ENCODE results near the gene INTS3.
"Not testable (repeated sequence)": the region's sequence is repeated elsewhere in the genome, so short reads cannot be mapped to it uniquely, and the experiment has no call there.

The INTS3 gene

DNA sequence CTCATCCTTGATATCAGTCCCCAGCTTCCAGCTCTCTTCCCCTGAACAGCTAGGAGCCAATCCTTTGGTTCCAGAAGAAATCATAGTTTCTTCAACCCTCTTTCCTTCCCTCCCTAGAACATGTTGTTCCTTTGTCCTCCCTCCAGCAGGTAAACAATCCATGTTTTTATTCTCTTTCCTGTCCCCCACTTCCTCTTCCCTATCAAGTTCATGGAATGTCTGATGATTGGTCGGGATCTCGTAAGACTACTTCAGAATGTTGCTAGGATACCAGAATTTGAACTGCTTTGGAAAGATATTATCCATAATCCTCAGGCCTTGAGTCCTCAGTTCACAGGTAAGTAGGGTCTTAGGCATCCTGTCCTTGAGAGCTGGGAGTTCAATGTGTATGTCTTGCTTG, 24.2 kb downstream of the INTS3 start:
- DNase-seq (ENCODE audit: low read depth in 1 of 2, low spot score in 1 of 2): no peak

DNA sequence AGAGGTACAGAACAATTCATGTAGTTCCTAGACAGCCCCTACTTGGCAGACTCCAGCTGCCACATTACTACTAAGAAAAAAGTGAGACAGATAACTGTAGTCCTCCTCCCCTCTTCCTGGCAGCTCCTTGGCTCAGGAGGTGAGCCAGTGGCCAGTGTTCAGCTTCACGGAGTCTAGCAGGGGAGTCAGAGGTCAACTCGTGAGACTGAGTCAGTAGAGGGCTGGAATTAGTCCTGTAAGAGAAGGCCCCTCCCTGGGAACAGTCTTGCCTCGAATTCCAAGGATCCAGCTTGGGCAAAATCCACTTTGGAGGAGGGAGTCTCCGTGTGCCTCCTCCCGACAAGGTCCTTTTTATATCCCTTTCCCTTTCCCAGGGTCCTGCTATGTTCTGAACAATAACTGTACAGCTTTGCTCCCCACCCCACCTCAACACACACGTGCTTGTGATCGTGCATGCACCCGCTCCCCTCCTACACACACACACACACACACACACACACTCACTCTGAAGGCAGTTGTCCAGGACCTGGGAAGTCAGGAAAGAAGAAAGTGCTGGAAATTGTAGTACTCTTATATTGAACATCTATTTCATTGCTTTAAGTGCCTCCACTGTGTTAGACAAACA, 24.8 kb downstream of the INTS3 start:
- DNase-seq (ENCODE audit: low read depth in 1 of 2, low spot score in 1 of 2): no peak

DNA sequence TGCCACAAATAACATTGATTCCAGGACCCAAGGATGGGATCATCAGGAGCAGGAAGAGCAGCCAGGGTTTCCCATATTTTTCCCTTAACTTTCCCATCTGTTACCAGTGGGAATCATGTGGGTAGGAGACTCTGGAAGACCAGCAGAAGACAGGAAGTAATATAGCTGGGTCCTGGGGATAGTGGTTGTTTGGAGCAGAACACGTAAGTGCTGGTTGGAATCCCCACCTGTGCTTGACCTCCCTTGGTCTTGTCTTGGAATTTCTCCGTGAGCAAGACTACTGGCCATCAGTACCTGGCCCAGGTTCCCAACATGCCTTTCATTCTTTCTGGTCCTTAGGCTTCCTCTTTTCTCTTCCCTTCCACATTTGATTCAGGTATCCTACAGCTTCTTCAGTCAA, 26.4 kb downstream of the INTS3 start:
- DNase-seq (ENCODE audit: low read depth in 1 of 2, low spot score in 1 of 2): no peak

DNA sequence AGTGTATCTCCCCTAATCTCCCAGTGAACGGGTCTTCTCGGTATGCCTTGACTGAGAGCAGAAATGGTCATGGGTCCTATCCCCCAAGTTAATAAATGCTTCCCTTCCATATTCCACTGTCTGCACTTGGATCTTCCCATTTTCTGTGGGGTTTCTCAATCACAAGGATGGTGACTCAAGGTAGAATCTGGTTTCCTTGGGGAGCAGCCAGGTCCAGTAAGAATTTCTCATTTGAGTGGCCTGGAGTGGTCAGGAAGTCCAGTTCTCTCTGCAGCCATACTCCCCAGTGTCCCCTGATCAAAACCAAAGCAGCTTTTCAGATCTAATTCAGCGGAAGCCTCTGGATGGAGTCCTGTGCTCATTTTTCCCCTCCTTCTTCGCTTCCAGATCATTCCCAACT, 32.6 kb downstream of the INTS3 start:
- DNase-seq (ENCODE audit: low read depth in 1 of 2, low spot score in 1 of 2): no peak

GRCh38 chr1:153763365-153764225, 35.7 kb downstream of the INTS3 start:
- DNase-seq (ENCODE audit: low read depth in 1 of 2, low spot score in 1 of 2): no peak

DNA sequence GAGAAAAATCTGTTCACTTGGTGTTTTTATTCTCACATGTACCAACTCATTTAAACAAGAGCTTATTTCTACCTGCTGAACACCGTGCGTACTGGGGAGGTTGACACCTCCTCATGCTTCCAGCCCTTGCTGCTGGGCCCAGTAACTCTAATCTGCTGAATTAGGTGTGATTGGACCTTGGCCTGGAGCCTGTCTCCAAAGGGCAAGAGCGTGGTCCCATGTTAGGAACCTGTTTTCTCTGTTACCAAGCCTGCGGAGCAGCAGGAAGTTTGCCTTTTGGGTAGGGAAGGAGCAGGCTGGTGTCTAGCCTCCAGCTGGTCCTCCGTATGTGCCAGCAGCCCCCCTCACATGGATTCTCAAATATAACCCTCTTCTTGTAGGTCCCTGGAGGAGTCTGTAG, 36.5 kb downstream of the INTS3 start:
- no peak for DNase-seq (ENCODE audit: low read depth in 1 of 2, low spot score in 1 of 2)

- DNase-seq (ENCODE audit: low read depth in 1 of 2, low spot score in 1 of 2): not testable (repeated sequence)
Measured at GRCh38 chr1:153766663-153767062, 38.8 kb downstream of the INTS3 start.

DNA sequence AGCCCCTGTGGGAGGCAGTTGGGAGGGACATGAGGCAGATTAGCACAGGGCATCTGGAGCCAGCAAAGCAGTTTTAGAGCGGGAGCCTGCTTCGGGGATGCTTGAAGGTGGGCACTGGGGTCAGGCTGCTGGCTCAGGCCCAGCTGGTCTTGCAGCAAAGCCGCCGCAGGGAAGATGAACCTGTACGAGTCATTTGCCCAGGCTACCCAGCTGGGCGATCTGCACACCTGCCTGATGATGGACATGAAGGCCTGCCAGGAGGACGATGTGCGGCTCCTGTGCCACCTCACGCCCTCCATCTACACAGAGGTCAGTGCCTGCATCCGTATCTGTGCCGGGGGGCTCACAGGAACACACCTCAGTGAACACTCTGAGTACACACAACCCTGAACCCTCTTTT, 39.7 kb downstream of the INTS3 start:
- no peak for DNase-seq (ENCODE audit: low read depth in 1 of 2, low spot score in 1 of 2)

GRCh38 chr1:153768316-153769181, 40.7 kb downstream of the INTS3 start:
- DNase-seq (ENCODE audit: low read depth in 1 of 2, low spot score in 1 of 2): no peak

- no peak for DNase-seq (ENCODE audit: low read depth in 1 of 2, low spot score in 1 of 2)
Measured at GRCh38 chr1:153769221-153769620, 41.4 kb downstream of the INTS3 start.

GRCh38 chr1:153770797-153771196, 42.9 kb downstream of the INTS3 start:
- DNase-seq (ENCODE audit: low read depth in 1 of 2, low spot score in 1 of 2): no peak

DNA sequence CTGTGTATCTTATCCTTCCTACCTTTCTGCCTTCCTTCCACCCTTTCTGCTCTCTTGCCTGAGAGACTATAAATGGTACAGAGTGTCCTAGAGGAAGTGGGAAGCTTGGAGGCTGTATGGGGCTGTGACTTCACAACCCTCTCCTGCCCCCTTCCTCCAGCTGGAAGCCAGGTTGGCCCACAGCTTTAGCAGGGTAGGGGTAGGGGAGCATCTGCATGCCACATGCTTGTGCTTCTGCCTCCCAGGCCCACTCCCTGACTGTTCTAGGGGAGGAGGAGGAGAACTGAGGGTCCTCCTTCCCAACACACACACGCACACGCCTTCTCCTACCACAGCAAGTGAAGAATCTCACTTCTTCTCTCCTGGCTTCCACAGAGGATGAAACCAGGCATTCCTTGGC, 43.4 kb downstream of the INTS3 start:
- no peak for DNase-seq (ENCODE audit: low read depth in 1 of 2, low spot score in 1 of 2)

DNA sequence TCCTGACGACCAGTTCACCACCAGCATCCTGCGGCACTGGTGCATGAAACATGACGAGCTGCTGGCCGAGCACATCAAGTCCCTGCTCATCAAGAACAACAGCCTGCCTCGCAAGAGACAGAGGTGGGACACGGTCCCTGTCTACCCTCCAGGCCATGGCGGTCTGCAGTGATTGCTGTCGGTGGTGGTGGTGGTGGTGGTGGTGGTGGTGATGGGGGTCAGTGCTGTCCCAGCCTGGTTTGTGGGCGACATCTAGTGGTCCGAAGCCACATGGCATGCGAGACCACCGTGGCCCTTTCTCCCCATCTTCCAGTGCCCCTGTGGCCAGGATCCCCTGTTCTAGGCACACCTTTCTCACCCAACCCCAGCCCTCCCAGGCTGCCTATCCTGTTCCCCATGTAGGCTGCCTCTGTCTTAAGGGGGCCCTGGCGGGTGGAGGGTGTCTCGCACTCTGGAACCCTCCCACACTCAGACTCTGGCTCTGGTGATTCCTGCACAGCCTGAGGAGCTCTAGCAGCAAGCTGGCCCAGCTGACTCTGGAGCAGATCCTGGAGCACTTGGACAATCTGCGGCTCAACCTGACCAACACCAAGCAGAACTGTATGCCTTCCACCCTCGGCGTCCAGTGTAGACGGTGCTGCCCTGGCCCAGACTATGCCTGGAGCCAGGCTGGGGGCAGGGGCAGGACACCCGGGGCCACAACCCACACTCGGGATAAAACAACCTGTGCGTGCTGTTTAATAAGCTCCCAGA, 44.2 kb downstream of the INTS3 start:
- DNase-seq (ENCODE audit: low read depth in 1 of 2, low spot score in 1 of 2): no peak

- DNase-seq (ENCODE audit: low read depth in 1 of 2, low spot score in 1 of 2): no peak
Measured at GRCh38 chr1:153773096-153773921, 45.5 kb downstream of the INTS3 start.

- DNase-seq (ENCODE audit: low read depth in 1 of 2, low spot score in 1 of 2): no peak
Measured at GRCh38 chr1:153774026-153774595, 46.3 kb downstream of the INTS3 start.

- DNase-seq (ENCODE audit: low read depth in 1 of 2, low spot score in 1 of 2): no peak
Measured at GRCh38 chr1:153774780-153775457, 47.1 kb downstream of the INTS3 start, which contains the start of gene SLC27A3. TSS of gene SLC27A3 (plus strand) at chr1:153775407. CDS start at chr1:153775498, 91 bp downstream.

DNA sequence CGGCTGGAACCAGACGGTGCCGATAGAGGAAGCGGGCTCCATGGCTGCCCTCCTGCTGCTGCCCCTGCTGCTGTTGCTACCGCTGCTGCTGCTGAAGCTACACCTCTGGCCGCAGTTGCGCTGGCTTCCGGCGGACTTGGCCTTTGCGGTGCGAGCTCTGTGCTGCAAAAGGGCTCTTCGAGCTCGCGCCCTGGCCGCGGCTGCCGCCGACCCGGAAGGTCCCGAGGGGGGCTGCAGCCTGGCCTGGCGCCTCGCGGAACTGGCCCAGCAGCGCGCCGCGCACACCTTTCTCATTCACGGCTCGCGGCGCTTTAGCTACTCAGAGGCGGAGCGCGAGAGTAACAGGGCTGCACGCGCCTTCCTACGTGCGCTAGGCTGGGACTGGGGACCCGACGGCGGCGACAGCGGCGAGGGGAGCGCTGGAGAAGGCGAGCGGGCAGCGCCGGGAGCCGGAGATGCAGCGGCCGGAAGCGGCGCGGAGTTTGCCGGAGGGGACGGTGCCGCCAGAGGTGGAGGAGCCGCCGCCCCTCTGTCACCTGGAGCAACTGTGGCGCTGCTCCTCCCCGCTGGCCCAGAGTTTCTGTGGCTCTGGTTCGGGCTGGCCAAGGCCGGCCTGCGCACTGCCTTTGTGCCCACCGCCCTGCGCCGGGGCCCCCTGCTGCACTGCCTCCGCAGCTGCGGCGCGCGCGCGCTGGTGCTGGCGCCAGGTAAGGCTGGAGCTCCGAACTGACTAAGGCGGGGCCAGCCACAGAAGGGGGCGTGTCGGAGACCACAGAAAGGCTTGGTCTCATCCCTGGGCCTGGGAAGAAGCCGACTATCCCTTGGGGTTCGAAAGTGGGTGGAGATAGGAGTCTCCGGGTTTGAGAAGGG, 47.8 kb downstream of the INTS3 start:
- peak; percentile 23 to 41 for DNase-seq (ENCODE audit: low read depth in 1 of 2, low spot score in 1 of 2)

- DNase-seq (ENCODE audit: low read depth in 1 of 2, low spot score in 1 of 2): no peak
Measured at GRCh38 chr1:153776352-153776751, 48.5 kb downstream of the INTS3 start.

All from stimulated activated CD4-positive, alpha-beta T cell treated with anti-CD3 and anti-CD28 coated beads, Interleukin-15, amount 100 ng/mL, for 1 hour (primary cell).